Neural cell (in vitro differentiated cells): ENCODE data around the gene LRMDA. TPM values are rescaled to one million over a fixed set of nuclear protein-coding genes. Genes with fewer than 3 reads are reported as not detected.

ENCODE experiments used
- H2AFZ ChIP-seq: fragments of 200-600, 300-800 bp; sonication (generic), shearing (Covaris generic); 2 replicates; pipeline ENCODE4 v1.6.0; 2014; ENCODE audit warnings: low read depth, mild to moderate bottlenecking, antibody characterized with exemption, low read length, moderate library complexity
- H3F3A ChIP-seq: fragments of 200-600 bp; shearing (Covaris generic); 2 replicates; pipeline ENCODE4 v1.6.1; 2016; ENCODE audit warnings: mild to moderate bottlenecking, moderate library complexity, mixed read lengths, antibody characterized with exemption, low read length; ENCODE audit not compliant: insufficient read depth, poor library complexity, severe bottlenecking
- H3K27ac ChIP-seq: fragments of 200-600, 300-800 bp; sonication (generic), shearing (Covaris generic); 2 replicates; pipeline ENCODE4 v1.5.1; 2014; ENCODE audit warnings: mild to moderate bottlenecking, low read length, moderate library complexity
- H3K27me3 ChIP-seq: fragments of 300-800, 200-600 bp; sonication (generic), shearing (Covaris generic); 2 replicates; pipeline ENCODE4 v1.6.0; 2014; ENCODE audit warnings: mild to moderate bottlenecking, low read depth, low read length, moderate library complexity; ENCODE audit not compliant: insufficient read depth
- H3K36me3 ChIP-seq: fragments of 300-800, 200-600 bp; sonication (generic), shearing (Covaris generic); 2 replicates; pipeline ENCODE4 v1.5.1; 2014; ENCODE audit warnings: mild to moderate bottlenecking, antibody characterized with exemption, low read length, moderate library complexity; ENCODE audit not compliant: insufficient read depth
- H3K4me2 ChIP-seq: fragments of 300-800, 200-600 bp; sonication (generic), shearing (Covaris generic); 2 replicates; pipeline ENCODE4 v1.6.0; 2014; ENCODE audit warnings: mild to moderate bottlenecking, low read length
- H3K4me3 ChIP-seq: fragments of 300-800, 200-600 bp; sonication (generic), shearing (Covaris generic); 2 replicates; pipeline ENCODE4 v1.5.1; 2014; ENCODE audit warnings: mild to moderate bottlenecking, low read length, moderate library complexity
- H3K79me2 ChIP-seq: fragments of 200-600 bp; shearing (Covaris generic); replicated peaks from 2 replicates; pipeline ENCODE4 v1.6.0; 2014; ENCODE audit warnings: mild to moderate bottlenecking, low read length, moderate library complexity; ENCODE audit not compliant: insufficient read depth
- H3K9ac ChIP-seq: fragments of 300-800, 200-600 bp; sonication (generic), shearing (Covaris generic); 2 replicates; pipeline ENCODE4 v1.6.1; 2016; ENCODE audit warnings: mild to moderate bottlenecking, low read length, mixed read lengths
- H3K9me2 ChIP-seq: fragments of 200-600 bp; shearing (Covaris generic); 2 replicates; pipeline ENCODE4 v1.6.1; 2016; ENCODE audit warnings: mild to moderate bottlenecking, low read length, mixed read lengths; ENCODE audit not compliant: insufficient read depth
- H3K9me3 ChIP-seq: fragments of 200-600, 300-800 bp; sonication (generic), shearing (Covaris generic); 2 replicates; pipeline ENCODE4 v1.6.1; 2016; ENCODE audit warnings: mild to moderate bottlenecking, mixed run types, low read length, moderate library complexity, mixed read lengths
- H4K20me1 ChIP-seq: fragments of 200-600 bp; shearing (Covaris generic); 2 replicates; pipeline ENCODE4 v1.6.1; 2016; ENCODE audit warnings: mild to moderate bottlenecking, mixed run types; ENCODE audit not compliant: insufficient read depth
- CTCF ChIP-seq: fragments of 450-650 bp; IDR thresholded peaks from 2 replicates; pipeline ENCODE4 v1.5.1; 2014; ENCODE audit warnings: antibody characterized with exemption, mild to moderate bottlenecking, moderate library complexity; ENCODE audit not compliant: poor library complexity, severe bottlenecking
- EP300 ChIP-seq: fragments of 450-650 bp; conservative IDR thresholded peaks from 2 replicates; pipeline ENCODE4 v1.6.1; 2014; ENCODE audit warnings: antibody characterized with exemption, mild to moderate bottlenecking, moderate library complexity; ENCODE audit not compliant: poor library complexity, severe bottlenecking
- EZH2 ChIP-seq: fragments of 200-600, 300-800 bp; shearing (Covaris generic), sonication (generic); IDR thresholded peaks from 2 replicates; pipeline ENCODE4 v1.6.1; 2014; ENCODE audit warnings: antibody characterized with exemption, low read length, borderline replicate concordance, mild to moderate bottlenecking; ENCODE audit not compliant: insufficient read depth, poor library complexity, severe bottlenecking
- MXI1 ChIP-seq: fragments of 450-650 bp; conservative IDR thresholded peaks from 2 replicates; pipeline ENCODE4 v1.6.1; 2014; ENCODE audit warnings: antibody characterized with exemption, mild to moderate bottlenecking; ENCODE audit not compliant: poor library complexity, severe bottlenecking
- POLR2AphosphoS5 ChIP-seq: IDR thresholded peaks from 2 replicates; pipeline ENCODE4 v1.6.1; 2012
- RAD21 ChIP-seq: fragments of 450-650 bp; conservative IDR thresholded peaks from 2 replicates; pipeline ENCODE4 v1.6.1; 2014; ENCODE audit warnings: antibody characterized with exemption, mild to moderate bottlenecking, moderate library complexity
- REST ChIP-seq: IDR thresholded peaks from 2 replicates; pipeline ENCODE4 v1.6.1; 2012; ENCODE audit warnings: borderline replicate concordance
- SMC3 ChIP-seq: fragments of 450-650 bp; conservative IDR thresholded peaks from 2 replicates; pipeline ENCODE4 v1.6.1; 2014; ENCODE audit warnings: antibody characterized with exemption, mild to moderate bottlenecking, moderate library complexity; ENCODE audit not compliant: poor library complexity
- TAF1 ChIP-seq: IDR thresholded peaks from 2 replicates; pipeline ENCODE4 v1.6.1; 2012; ENCODE audit warnings: low read depth
- polyA plus RNA-seq: library from polyadenylated mRNA; depleted of rRNA; stranded (reverse); fragments of >200 nt; gene quantifications from 2 replicates; pipeline ENCODE4 v1.2.3, GENCODE V29; 2014

The LRMDA gene
- polyA plus RNA-seq, 1 donor from 2014 or later, result 5.6 TPM

- Histone ChIP-seq H3K79me2 (no peaks in the 10 kb centered on the region), H3K9ac (no peak overlapping the region), H3K9me3 (no peaks in the 10 kb centered on the region), H3K4me2 (no peak overlapping the region), H4K20me1 (no peaks in the 10 kb centered on the region), H2AFZ (no peak overlapping the region), H3F3A (no peaks in the 10 kb centered on the region), H3K27ac (no peak overlapping the region), H3K9me2 (no peaks in the 10 kb centered on the region), H3K27me3 (no peaks in the 10 kb centered on the region), H3K36me3 (no peaks in the 10 kb centered on the region), H3K4me3 (no peak overlapping the region)
- TF ChIP-seq SMC3 (no peak), EZH2 (no peak), POLR2AphosphoS5 (no peak), REST (no peak), CTCF (no peak), EP300 (no peak), RAD21 (no peak), TAF1 (no peak), MXI1 (no peak)
These were observed 847.5 kb downstream of the LRMDA start for GRCh38 chr10:76278811-76279460.

- TF ChIP-seq REST (no peak), RAD21 (no peak), SMC3 (no peak), POLR2AphosphoS5 (no peak), EZH2 (no peak), CTCF (no peak), TAF1 (no peak), MXI1 (no peak), EP300 (no peak)
- no peaks in the 10 kb centered on the region for H3F3A ChIP-seq
These were observed 850.2 kb downstream of the LRMDA start for GRCh38 chr10:76281659-76282058.

More at GRCh38 chr10:76281659-76282058, 850.2 kb downstream of the LRMDA start:
- no peak overlapping the region for H3K4me2 ChIP-seq
- no peaks in the 10 kb centered on the region for H3K79me2 ChIP-seq
- H3K27me3 ChIP-seq, result no peaks in the 10 kb centered on the region
- H3K4me3 ChIP-seq, result no peak overlapping the region
- H2AFZ ChIP-seq, result no peak overlapping the region
- H4K20me1 ChIP-seq, result no peaks in the 10 kb centered on the region
- H3K9ac ChIP-seq, result no peak overlapping the region
- H3K36me3 ChIP-seq, result no peaks in the 10 kb centered on the region
- no peaks in the 10 kb centered on the region for H3K9me3 ChIP-seq
- H3K27ac ChIP-seq, result no peak overlapping the region
- H3K9me2 ChIP-seq, result no peaks in the 10 kb centered on the region
